Measurements from ENCODE around the gene LUZP2. TPM values are rescaled to one million over a fixed set of nuclear protein-coding genes. Genes with fewer than 3 reads are reported as not detected.

Gene LUZP2
- total and polyA plus RNA-seq, 2 donors (not counting 1 experiment from before 2014, with no cell fraction given) = not detected

- DNase-seq (no peak), ATAC-seq (ENCODE audit: low read depth) (no peak)
- TF ChIP-seq, protein P1, sequence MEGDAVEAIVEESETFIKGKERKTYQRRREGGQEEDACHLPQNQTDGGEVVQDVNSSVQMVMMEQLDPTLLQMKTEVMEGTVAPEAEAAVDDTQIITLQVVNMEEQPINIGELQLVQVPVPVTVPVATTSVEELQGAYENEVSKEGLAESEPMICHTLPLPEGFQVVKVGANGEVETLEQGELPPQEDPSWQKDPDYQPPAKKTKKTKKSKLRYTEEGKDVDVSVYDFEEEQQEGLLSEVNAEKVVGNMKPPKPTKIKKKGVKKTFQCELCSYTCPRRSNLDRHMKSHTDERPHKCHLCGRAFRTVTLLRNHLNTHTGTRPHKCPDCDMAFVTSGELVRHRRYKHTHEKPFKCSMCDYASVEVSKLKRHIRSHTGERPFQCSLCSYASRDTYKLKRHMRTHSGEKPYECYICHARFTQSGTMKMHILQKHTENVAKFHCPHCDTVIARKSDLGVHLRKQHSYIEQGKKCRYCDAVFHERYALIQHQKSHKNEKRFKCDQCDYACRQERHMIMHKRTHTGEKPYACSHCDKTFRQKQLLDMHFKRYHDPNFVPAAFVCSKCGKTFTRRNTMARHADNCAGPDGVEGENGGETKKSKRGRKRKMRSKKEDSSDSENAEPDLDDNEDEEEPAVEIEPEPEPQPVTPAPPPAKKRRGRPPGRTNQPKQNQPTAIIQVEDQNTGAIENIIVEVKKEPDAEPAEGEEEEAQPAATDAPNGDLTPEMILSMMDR (IDR thresholded peaks at IDR 0.05) = no peak
- TF ChIP-seq EZH2 (IDR thresholded peaks at IDR 0.05; ENCODE audit: borderline replicate concordance, insufficient read depth, low read depth, low read length, poor library complexity, severe bottlenecking) = no peak
- no peak overlapping the region for H3K4me3 Mint-ChIP-seq
- Histone ChIP-seq H3K27ac (ENCODE audit: low read length in 2 of 2) (no peak overlapping the region), H3K4me3 (ENCODE audit: control extremely low read depth in 1 of 5, extremely low read depth in 1 of 5, insufficient read depth in 1 of 5, low read depth in 2 of 5, low read length in 4 of 5) (no peak overlapping the region), H3K79me2 (ENCODE audit: control insufficient read depth, insufficient read depth, low read length) (no peaks in the 10 kb centered on the region), H3K36me3 (replicated peaks in 1 of 2; ENCODE audit: control extremely low read depth in 1 of 2, control insufficient read depth in 1 of 2, extremely low read depth in 1 of 2, insufficient read depth in 2 of 2, low read length in 1 of 2) (no peaks in the 10 kb centered on the region), H3K9me3 (ENCODE audit: control extremely low read depth in 1 of 3, control insufficient read depth in 2 of 3, insufficient read depth in 1 of 3, low read length in 2 of 3) (peaks cover 0 to 1% (median 0%) of the 10 kb centered on the region in 3 donors), H3K4me1 (ENCODE audit: control insufficient read depth in 2 of 2, insufficient read depth in 2 of 2, low read length in 2 of 2) (no peaks in the 10 kb centered on the region), H3K9ac (ENCODE audit: low read length) (no peak overlapping the region), H4K20me1 (ENCODE audit: control insufficient read depth, insufficient read depth, low read length, poor library complexity, severe bottlenecking) (no peaks in the 10 kb centered on the region), H3K4me2 (replicated peaks; ENCODE audit: low read depth, low read length, poor library complexity, severe bottlenecking) (no peak overlapping the region), H3K27me3 (replicated peaks in 1 of 4; ENCODE audit: control extremely low read depth in 1 of 4, control insufficient read depth in 3 of 4, insufficient read depth in 4 of 4, low read length in 3 of 4) (no peaks in the 10 kb centered on the region), H2AFZ (ENCODE audit: insufficient read depth, low read depth, low read length, poor library complexity, severe bottlenecking) (no peak overlapping the region)
- intact Hi-C loops (cut with micrococcal nuclease) = no loop called here
- ChIA-PET CTCF (no interaction called here), POLR2A (no interaction called here)
- H3K27me3 Mint-ChIP-seq = no peaks in the 10 kb centered on the region
- no peaks in the 10 kb centered on the region for H3K4me1 Mint-ChIP-seq
- no peak overlapping the region for H3K27ac Mint-ChIP-seq
- no peaks in the 10 kb centered on the region for H3K9me3 Mint-ChIP-seq (ENCODE audit: insufficient read depth)
- no CpG with 5 or more reads among the region's 5 CpGs for WGBS (ENCODE audit: insufficient coverage)
Observed at GRCh38 chr11:24949406-24949805, 452.6 kb downstream of the LUZP2 start.

DNA sequence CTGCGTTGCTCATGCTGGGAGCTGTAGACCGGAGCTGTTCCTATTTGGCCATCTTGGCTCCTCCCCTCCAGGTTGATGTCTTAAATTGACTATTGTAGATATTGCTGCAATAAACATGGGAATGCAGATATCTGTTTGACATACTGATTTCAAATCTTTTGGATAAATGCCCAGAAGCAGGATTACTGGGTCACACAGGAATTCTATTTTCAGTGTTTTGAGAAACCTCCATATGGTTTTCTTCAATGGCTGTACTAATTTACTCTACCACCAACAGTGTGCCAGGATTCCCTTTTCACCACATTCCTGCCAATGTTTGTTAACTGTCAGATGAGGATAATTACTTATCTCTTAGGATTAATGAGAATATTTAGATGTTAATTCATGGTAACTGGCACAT lies 467.0 kb downstream of the LUZP2 start:
- H3K27ac Mint-ChIP-seq = no peak overlapping the region
- WGBS (ENCODE audit: insufficient coverage) = no CpG with 5 or more reads among the region's 2 CpGs

More for the DNA sequence above, 467.0 kb downstream of the LUZP2 start:
- no peaks in the 10 kb centered on the region for H4K20me1 ChIP-seq (ENCODE audit: control insufficient read depth, insufficient read depth, low read length, poor library complexity, severe bottlenecking)
- H3K36me3 ChIP-seq (replicated peaks in 1 of 2; ENCODE audit: control extremely low read depth in 1 of 2, control insufficient read depth in 1 of 2, extremely low read depth in 1 of 2, insufficient read depth in 2 of 2, low read length in 1 of 2) = no peaks in the 10 kb centered on the region
- no peaks in the 10 kb centered on the region for H3K4me1 ChIP-seq (ENCODE audit: control insufficient read depth in 2 of 2, insufficient read depth in 2 of 2, low read length in 2 of 2)
- intact Hi-C loops (cut with micrococcal nuclease) = no loop called here
- no peaks in the 10 kb centered on the region for H3K27me3 ChIP-seq (replicated peaks in 1 of 4; ENCODE audit: control extremely low read depth in 1 of 4, control insufficient read depth in 3 of 4, insufficient read depth in 4 of 4, low read length in 3 of 4)
- POLR2A ChIA-PET = no interaction called here
- DNase-seq (no peak), ATAC-seq (ENCODE audit: low read depth) (no peak)
- H3K9ac ChIP-seq (ENCODE audit: low read length) = no peak overlapping the region
- Mint-ChIP-seq H3K4me1 (no peaks in the 10 kb centered on the region), H3K27me3 (no peaks in the 10 kb centered on the region), H3K4me3 (no peak overlapping the region), H3K9me3 (ENCODE audit: insufficient read depth) (no peaks in the 10 kb centered on the region)
- H3K9me3 ChIP-seq (ENCODE audit: control extremely low read depth in 1 of 3, control insufficient read depth in 2 of 3, insufficient read depth in 1 of 3, low read length in 2 of 3) = no peaks in the 10 kb centered on the region
- no peak overlapping the region for H3K27ac ChIP-seq (ENCODE audit: low read length in 2 of 2)
- H3K4me3 ChIP-seq (ENCODE audit: control extremely low read depth in 1 of 5, extremely low read depth in 1 of 5, insufficient read depth in 1 of 5, low read depth in 2 of 5, low read length in 4 of 5) = no peak overlapping the region
- H2AFZ ChIP-seq (ENCODE audit: insufficient read depth, low read depth, low read length, poor library complexity, severe bottlenecking) = no peak overlapping the region
- TF ChIP-seq, protein P1 (IDR thresholded peaks at IDR 0.05) = no peak
- no peak for TF ChIP-seq EZH2 (IDR thresholded peaks at IDR 0.05; ENCODE audit: borderline replicate concordance, insufficient read depth, low read depth, low read length, poor library complexity, severe bottlenecking)
- CTCF ChIA-PET = no interaction called here
- H3K4me2 ChIP-seq (replicated peaks; ENCODE audit: low read depth, low read length, poor library complexity, severe bottlenecking) = no peak overlapping the region
- no peaks in the 10 kb centered on the region for H3K79me2 ChIP-seq (ENCODE audit: control insufficient read depth, insufficient read depth, low read length)
